GM11168 (cell line): ENCODE results near the gene ANO1.

Source experiments
- in situ Hi-C: fragments of 300-500 bp; cut with MboI; formaldehyde crosslinking; loops from one replicate; pipeline ENCODE4 v1.12.0; 2022; ENCODE audit warnings: low sequenced_read_pairs; ENCODE audit not compliant: unreplicated experiment

ANO1 gene

DNA sequence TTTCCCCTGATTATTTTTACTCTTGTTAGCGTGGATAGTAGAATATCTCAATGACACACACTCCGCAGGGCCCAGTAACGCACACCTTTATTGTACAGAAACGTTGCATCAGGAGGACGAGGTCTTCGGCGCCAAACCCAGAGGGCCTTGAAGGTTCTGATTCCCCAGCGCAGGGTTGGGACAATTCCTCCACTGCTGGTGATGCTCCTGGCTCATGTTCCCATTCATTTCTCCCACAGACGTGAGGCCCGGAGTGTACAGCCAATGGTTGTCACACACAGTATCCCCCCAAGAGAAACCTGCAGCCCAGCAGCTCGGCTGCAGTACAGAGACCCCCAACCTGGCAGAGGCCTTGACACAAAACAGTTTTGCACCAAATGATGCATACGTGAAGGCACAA is 6.1 kb upstream of the ANO1 start:
- in situ Hi-C loops = no loop called here

DNA sequence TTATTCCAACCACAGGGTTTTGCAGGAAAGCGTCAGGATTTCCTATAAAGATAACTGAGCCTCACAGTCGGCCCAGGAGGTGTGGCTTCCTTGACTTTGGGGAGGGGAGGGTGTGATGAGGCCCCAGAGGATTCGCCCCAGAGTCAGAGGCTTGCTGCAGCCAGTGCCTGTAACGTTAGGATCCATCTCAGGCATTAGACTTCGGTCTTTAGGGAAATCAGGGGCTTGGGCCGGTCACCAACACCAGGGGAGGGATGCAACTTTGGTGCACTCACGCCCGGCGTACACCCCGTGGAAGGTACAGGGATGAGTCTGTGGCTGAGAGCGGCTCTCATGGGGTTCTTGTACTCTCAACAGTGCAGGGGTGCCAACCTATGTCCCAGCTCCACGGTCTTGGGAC is 5.7 kb upstream of the ANO1 start:
- in situ Hi-C loops = no loop called here

DNA sequence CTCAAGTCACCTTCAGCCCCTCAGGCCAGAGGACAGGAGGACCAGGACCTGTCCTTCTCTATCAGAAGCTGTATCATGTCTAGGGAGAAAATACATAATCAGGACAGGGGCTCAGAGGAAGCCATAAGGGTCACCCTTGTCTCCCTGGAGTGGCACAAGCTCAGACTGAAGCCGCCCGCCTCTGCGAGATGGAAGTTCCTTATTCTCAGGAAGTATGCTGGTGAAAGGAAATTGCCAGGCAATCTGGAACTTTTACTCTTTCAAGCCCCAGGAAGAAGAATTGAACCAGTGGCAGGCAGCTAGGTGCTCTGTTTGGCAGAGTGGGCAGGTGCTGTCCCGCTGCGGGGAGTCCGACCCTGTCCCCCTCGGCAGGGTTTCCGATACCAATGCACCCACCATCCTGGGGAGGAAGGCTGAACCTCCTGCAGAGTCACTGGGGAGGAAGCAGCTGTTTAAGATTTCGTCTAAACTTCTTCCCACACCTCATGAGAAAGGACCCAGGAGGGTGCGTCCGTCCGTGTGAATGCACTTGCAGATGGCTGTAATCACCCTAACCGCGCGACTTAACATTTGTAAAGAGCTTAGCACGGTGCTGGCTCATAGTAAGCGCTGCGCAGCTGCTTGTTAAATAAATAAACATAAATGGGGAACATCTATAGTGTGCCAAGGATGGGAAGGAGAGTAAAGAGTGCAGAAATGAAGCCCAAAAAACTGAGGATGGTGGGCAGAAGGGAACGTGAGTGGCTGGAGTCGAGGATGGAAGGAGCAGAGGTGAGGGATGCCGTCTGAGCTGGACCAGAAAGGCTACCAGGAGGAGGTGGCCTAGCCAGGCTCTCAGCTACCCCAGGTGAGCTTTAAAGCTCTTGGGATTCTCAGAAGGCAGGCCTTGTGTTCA is 5.0 kb upstream of the ANO1 start:
- in situ Hi-C loops = no loop called here

DNA sequence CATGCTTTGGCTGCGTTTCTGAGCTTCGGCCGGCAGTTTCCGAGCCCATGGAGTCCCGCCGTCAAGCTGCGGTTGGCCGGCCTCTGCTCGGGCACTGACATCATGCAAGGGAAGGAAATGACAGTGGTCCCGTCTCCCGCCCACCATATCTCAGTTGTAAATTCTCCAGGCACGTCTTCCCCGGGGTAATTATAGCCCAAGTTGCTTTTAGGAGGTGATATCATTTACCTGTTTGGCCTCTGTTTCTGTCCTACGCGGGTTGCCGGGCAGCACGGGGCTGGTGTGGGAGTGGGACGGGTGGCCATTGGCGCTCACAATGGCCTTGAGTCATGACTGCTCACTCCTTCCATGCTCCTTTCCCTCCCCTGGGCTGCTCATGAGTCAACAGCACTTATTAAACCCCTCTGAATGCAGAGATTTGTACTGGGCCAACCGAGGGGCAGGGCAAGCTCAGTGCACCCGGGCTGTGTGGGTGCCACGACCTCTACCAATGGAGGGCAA is 4.2 kb upstream of the ANO1 start:
- in situ Hi-C loops = no loop called here

DNA sequence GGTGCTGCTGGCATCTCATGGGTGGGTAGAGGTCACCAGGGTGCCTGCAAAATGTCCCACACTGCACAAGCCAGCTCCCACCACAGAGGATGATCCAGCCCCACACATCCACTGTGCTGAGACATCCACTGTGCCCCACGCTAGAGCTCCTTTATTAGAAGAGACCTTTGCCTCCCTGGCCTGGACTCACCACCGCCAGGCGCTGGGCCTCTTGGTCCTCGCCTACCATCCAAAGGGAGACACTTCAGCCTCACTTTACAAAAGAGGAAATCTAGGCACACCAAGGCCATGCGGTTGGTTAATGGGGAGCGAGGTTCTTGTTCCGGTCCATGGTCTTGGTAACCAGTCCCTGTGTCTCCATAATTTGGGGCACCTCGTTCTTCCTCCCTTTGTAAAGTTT is 3.4 kb upstream of the ANO1 start:
- in situ Hi-C loops = no loop called here

DNA sequence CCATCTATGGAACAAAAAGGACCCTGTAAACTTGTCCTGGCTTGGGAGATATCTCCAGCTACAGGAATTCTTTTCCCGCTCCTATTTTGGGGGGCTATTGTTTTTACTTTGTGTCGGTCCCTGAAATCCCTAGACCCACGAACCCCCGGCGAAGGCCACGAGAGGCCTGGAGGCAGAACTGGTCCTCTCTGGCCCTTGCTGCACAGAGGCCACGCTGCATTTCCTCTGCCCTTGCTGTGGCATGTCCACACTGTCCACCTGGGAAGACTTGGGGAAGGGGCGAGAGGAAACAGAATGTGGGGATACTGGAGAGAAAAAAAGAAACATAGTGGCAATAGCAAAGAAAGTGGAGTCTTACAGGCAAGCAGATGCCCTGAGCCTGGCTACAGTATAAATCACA is 2.3 kb upstream of the ANO1 start:
- in situ Hi-C loops = no loop called here

DNA sequence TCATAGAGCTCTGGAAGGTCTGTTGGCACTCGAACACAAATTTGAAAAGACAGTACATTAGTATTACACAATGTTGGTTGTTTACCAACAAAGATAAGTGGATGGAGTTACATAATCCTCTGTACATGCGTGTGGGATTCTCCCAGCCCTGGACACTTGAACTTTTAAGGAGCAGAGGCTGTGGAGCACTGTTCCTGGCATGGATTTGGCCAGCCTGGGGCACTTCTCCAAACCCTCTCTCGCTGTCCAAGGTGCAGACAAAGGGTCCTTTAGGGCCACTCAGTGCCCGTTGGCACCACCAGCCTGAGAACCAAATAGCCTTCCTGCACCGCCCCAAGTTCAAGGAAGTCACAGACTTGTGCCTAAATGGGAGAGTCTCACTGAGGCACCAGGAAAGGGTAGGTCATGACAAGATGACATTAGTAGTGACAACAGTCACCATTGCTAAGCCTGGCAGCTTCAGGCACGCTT is 1.6 kb upstream of the ANO1 start:
- in situ Hi-C loops = no loop called here

DNA sequence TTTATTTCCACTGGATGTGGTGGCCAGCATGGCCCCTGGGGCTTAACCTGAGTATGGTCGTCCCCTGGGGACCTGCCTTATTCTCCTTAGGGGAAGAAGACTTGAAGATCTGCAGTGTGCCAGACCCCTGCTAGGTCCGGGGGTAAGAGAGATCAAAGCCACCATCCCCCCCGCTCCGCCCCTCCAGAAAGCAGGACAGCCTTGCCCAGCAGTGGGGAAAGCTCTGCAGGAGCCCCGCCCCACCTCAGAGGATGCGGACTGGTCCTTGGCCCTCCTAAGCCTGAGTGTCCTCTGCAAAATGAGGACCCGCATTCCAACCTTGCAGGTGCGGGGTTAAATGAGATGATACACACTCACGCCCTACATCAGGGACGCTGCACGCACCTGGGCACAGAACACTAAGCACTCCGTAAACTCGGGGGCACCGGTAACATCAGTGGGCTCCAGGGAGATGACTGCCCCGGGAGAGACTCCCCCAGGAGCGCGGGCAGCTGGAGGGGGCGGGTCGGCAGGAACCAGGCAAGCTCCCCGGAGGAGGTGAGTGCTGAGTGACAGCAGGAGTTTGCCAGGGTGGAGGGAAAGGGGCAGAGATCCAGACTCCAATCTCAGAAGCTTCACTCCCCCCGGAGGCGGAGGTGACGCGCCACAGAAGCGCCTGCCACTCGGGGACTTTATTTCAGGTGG is 564 bp upstream of the ANO1 start:
- in situ Hi-C loops = no loop called here

DNA sequence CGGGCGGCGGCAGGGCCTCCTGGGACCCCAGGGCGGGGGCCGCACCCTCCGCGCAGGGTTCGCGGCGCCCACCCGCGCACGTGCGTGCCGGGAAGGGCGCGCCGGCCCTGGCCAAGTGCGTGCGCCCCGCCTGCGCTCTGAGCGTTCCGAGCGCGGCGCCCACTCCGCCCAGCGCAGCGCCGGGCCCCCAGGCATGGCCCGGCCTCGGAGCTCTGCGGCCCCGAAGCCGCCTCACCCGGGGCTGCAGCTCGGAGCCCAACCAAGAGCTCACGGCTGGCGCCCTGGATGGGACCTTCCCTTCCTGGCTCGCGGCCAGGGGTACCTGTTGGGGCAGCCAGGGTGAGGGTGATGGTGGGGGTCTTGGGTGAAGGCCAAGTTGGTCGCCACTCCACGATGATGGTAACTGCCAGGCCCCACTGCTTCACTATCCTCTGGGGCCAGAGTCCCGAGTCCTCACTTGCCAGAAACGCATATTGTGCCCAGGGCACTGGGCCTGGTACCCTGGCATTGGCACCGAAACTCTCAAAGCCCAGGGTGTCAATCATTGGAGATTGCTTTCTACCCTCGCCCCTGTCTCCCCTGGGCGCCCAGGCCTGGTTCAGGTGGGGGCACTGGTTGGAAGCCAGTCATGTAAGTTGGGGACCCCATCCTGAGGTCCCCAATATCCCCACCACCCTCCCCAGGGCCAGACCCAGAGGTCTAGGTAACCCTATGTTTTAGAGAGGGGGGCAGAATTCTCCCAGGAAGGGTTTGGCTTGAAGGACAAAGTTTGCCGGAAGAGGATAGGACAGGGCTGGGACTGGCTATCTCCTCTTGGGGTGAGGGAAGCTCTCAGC is 882 bp downstream of the ANO1 start:
- in situ Hi-C loops = no loop called here

DNA sequence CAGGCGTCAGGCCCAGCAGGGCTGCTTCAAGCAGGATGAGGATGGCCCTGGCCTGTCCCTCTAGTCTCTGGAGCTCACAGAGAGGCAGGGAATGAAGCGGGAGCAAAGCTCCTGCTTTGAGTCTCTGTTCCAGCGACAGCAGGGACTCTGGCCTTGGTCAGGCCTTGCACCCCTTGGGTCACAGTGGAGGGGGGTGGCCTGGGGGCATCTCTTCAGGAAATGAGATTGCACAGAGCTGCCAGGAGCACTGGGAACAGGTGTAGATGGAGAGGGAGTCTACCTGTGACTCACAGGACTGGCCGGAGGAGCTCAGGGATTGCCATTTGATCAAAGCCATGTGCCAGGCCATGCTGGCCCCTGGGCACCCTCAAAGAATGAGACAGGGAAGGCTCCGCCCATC is 1.6 kb downstream of the ANO1 start:
- in situ Hi-C loops = no loop called here

DNA sequence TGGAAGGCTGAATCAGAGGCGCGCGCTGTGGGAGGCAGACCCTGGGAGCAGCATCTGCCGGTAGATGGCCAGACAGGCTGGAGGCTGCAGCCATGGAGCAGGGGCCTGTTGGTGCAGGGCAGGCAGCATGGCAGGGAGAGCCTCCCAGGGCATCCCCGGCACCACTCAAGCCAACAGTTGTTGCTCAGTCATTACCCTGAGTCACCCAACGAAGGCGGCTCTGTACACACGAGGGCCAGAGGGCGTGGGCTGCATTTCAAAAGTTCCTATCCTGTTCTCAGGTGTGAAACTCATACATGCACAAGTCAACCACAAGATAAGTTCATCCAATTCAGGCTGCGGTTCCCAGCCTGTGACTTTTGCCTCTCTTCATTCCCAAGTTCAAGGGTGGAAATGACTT is 2.6 kb downstream of the ANO1 start:
- in situ Hi-C loops = no loop called here

DNA sequence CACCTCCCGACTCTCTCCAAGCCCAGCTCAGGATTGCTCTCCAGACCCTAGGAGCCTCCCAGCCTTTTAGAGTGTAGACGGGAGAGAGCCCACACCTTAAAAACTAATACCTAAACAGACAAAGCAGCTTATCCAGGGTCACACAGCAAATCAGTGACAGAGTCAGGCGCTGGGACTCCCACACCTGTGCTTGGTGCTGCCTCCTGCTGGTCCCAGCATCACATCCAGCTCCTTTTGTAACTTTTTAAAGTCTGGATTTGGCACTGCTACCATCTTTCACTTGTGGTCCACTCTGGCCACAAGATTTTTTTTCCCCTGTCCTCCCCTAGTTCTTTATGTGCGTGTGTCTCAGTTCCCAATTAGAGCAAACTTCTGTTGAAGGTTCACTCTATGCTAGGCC is 4.7 kb downstream of the ANO1 start:
- in situ Hi-C loops = no loop called here

DNA sequence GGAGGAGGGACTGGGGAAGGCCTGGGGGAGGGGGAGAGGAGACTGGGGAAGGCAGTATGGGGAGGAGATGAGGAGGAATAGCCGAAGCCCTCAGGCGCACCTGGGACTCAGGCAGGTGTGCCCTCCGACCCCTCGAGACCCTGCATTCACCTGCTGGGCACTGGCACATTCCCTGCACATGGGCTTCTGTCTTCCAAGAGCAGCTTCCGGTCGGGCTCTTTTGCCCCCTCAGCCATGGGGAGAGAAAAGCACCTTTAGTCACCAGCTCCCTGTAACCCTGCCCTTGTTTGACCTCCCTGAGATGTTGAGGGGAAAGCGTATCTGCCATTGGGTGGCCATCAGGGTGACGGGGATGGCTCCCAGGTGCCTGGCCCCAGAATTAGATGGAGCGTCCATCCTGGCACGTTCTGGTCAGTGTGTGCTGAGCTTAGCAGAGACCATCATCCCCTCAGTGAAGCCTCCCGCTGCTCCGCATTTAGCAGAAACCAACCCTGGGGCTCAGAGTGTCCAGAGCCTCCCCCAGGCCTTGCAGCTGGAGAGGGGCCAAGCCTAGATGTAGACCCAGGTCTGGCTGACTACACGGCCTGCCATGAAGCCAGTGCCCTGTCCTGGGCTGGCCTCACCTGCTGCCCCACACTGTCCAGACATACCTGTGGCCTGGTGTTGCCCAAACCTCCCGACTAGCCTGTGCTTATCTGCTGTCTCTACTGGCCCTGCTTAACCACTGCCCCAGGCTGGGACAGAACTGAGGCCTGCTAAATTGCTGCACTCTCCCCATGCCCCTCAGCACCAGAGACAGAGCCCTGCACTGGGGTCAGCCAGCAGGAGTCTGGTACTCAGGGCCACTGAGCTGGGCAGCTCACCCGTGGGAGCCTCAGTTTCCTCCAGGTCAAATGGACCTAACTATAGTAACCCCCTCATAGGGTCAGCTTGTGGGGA is 6.2 kb downstream of the ANO1 start:
- in situ Hi-C loops = no loop called here

DNA sequence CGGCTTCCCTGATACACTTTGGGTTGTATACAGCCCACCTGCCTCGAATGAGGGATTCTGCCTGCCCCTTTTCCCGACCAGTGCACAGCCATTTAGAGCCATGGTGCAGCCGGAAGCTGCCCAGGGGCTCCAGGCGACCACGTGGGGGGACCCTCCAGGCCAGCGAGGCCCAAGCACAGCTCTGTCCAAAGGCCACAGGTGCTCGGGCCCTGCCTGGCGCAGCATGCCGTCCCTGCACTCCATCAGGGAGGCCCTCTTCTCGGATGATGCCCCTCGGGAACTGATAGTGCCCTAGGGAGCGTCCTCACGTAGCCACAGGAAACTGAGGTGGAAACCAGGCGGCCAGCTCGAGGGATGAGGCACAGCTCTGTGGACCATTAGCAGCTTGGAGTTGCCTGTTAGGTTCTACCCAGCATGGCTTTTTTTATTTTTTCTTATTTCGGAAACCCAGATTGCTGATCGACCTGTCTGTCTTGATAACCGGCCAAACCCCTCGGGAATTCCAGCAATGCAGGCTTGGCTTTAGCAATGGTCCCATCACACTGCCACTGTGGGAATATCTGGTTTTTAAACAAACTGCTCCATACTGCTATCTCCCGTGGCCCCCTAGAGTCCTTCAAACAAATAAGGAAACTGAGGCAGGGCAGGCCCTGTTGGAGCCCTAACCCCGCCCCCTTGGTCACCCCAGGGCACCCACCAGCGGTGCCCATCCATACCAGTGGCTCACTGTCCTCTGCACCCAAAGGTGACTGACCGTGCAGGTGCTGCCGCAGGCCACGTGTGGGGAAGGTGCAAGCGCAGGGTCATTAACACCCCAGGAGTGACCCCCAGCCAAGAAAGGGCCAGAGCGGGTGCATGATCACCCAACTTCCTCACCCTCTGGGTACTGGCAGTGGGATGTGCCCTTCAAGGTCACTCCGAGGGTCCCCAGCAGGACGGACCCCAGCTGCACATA is 8.0 kb downstream of the ANO1 start:
- in situ Hi-C loops = no loop called here

DNA sequence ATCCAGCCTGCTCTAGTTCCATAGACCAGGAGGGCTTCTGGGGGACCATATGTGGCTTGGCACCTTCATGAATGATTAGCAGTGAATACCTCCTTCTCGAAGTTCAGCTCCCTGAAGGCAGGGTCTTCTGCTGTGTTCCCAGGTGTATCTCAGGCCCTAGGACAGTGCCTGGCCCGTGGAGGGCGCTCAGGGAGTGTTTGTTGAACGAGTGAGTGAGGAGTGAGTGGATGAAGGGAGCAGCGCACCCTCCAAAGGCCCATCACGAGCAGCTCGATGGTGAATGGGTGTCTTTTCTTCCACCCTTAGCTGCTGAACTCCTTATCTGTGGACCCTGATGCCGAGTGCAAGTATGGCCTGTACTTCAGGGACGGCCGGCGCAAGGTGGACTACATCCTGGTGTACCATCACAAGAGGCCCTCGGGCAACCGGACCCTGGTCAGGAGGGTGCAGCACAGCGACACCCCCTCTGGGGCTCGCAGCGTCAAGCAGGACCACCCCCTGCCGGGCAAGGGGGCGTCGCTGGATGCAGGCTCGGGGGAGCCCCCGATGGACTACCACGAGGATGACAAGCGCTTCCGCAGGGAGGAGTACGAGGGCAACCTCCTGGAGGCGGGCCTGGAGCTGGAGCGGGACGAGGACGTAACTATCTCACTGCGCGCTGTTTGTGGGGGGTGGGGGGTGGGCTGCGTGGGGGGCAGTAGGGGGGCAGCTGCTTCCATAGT is 9.5 kb downstream of the ANO1 start:
- in situ Hi-C loops = no loop called here

DNA sequence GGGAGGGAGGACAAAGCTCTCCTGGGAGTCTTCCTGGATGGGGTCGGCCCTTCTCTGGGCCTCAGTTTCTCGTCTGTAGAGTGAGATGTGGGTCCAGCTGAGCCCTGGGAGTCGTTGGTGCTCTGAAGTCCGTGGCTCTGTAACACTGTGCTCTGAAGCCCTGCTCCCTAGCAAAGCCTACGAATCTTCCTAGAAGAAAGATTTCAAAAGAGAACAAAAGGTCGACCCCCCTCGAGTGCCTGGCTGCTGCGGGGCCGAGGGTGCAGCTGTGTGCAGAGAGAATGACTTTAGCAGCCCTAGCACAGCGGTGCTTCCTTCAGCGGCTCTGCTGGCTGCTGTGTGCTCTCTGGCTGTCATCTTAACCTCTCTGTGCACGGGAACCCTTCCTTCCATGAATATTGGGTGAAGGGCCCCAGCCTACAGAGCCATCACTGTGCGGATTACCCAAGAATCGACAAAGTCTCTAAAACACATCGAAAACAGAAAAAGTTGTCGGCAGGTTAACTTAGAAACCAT is 10.7 kb downstream of the ANO1 start:
- in situ Hi-C loops = no loop called here

DNA sequence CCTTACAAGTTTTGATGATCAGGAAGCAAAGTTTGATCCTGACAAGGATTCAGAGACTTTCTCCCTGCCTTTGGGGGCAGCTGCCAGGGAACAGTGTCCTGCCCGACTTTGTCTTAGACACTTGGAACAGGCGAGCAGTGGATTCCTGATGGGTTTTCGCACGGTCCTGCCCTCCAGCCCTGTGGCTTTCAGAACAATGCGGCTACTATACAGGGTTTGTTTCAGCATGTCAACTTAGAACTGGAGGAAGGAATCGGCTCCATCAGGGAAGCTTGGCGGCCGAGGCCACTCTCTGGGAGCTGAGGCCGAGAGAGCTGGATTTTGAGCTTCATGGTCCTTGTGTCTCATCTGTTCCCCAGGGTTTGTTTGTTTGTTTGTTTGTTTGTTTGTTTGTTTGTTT is 11.5 kb downstream of the ANO1 start:
- in situ Hi-C loops = no loop called here

DNA sequence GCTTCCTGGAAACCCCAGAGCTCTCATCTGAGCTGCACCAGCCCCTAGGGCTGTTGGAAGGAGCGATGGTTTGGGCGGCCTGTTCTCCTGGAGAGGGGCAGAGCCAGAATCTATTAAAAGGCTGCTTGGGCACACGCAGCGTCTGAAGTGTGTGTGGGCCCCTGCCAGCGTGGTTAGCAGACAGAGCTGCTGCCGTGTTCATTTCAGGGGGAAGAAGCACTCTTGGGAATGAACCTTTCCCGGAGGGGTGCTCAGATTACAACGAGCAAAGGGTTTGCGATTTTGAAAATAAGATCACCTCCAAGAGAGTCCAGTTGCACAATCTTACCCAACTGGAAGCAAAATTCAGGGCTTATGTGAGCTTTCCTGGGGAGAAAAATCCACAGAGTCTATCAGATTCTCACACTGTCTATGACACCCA is 12.9 kb downstream of the ANO1 start:
- in situ Hi-C loops = no loop called here
